Keratinocyte (primary cell): ENCODE data around the gene GNAT3. TPM values are rescaled to one million over a fixed set of nuclear protein-coding genes. Genes with fewer than 3 reads are reported as not detected.

Experiments
- DNase-seq: peaks from one replicate; pipeline ENCODE4 v3.0.0-alpha.2; 2011; ENCODE audit warnings: low read depth, missing footprints, low spot score
- FAIRE-seq: peaks from 2 replicates; lab custom pipeline; 2011; peaks lifted over from hg19 to GRCh38; lab: Jason Lieb, UNC
- H2AFZ ChIP-seq: 2 replicates; pipeline ENCODE4 v1.6.0; 2012; ENCODE audit warnings: low read length, control low read depth, inconsistent platforms; ENCODE audit not compliant: control insufficient read depth
- H3K27ac ChIP-seq: 2 replicates; pipeline ENCODE4 v1.5.1; 2011; ENCODE audit warnings: low read length; ENCODE audit not compliant: control insufficient read depth, insufficient read depth
- H3K27me3 ChIP-seq: 3 replicates; pipeline ENCODE4 v1.6.0; 2011; ENCODE audit warnings: low read length; ENCODE audit not compliant: control insufficient read depth, insufficient read depth; ENCODE audit errors: extremely low read depth
- H3K36me3 ChIP-seq, 2 experiments: 2 replicates in 1 of 2; 3 replicates in 1 of 2; pipeline ENCODE4 v1.5.1; 2011; ENCODE audit warnings: low read length in 2 of 2, mild to moderate bottlenecking in 1 of 2; ENCODE audit not compliant: control insufficient read depth in 2 of 2, insufficient read depth in 2 of 2; ENCODE audit errors: extremely low read depth in 1 of 2
- H3K4me1 ChIP-seq: 3 replicates; pipeline ENCODE4 v1.5.1; 2011; ENCODE audit warnings: low read length; ENCODE audit not compliant: control insufficient read depth, insufficient read depth; ENCODE audit errors: extremely low read depth
- H3K4me2 ChIP-seq: 3 replicates; pipeline ENCODE4 v1.6.0; 2011; ENCODE audit warnings: low read depth, low read length; ENCODE audit not compliant: control insufficient read depth, insufficient read depth; ENCODE audit errors: extremely low read depth
- H3K4me3 ChIP-seq, 3 experiments: fragments of 200-600 bp in 1 of 3; sonication (generic) in 1 of 3; 2 replicates in 2 of 3; 3 replicates in 1 of 3; pipeline ENCODE4 v1.5.1; 2011 to 2016; ENCODE audit warnings: low read length in 3 of 3, mild to moderate bottlenecking in 3 of 3, control low read depth in 2 of 3, inconsistent platforms in 1 of 3, low read depth in 1 of 3, mixed read lengths in 1 of 3, mixed run types in 1 of 3, moderate library complexity in 1 of 3; ENCODE audit not compliant: control insufficient read depth in 2 of 3, insufficient read depth in 2 of 3; ENCODE audit errors: extremely low read depth in 1 of 3
- H3K79me2 ChIP-seq: 2 replicates; pipeline ENCODE4 v1.6.0; 2012; ENCODE audit warnings: low read length; ENCODE audit not compliant: control insufficient read depth, insufficient read depth
- H3K9ac ChIP-seq: 3 replicates; pipeline ENCODE4 v1.6.0; 2011; ENCODE audit warnings: low read length; ENCODE audit not compliant: control insufficient read depth, insufficient read depth; ENCODE audit errors: extremely low read depth
- H3K9me1 ChIP-seq: 3 replicates; pipeline ENCODE4 v1.6.0; 2011; ENCODE audit warnings: low read length; ENCODE audit not compliant: control insufficient read depth, insufficient read depth; ENCODE audit errors: extremely low read depth
- H3K9me3 ChIP-seq: 2 replicates; pipeline ENCODE4 v1.5.1; 2012; ENCODE audit warnings: low read depth, low read length; ENCODE audit not compliant: control insufficient read depth
- H4K20me1 ChIP-seq: 3 replicates; pipeline ENCODE4 v1.6.0; 2011; ENCODE audit warnings: low read length; ENCODE audit not compliant: control insufficient read depth, insufficient read depth; ENCODE audit errors: extremely low read depth
- CTCF ChIP-seq, 3 experiments: IDR thresholded peaks in 1 of 3; conservative IDR thresholded peaks in 1 of 3; optimal IDR thresholded peaks in 1 of 3; 2 replicates in 2 of 3; 3 replicates in 1 of 3; pipeline versions ENCODE3 to v1.5.1; 2011; ENCODE audit warnings: low read length in 3 of 3, mild to moderate bottlenecking in 3 of 3, moderate library complexity in 2 of 3, control low read depth in 1 of 3, inconsistent platforms in 1 of 3; ENCODE audit not compliant: insufficient read depth in 2 of 3; ENCODE audit errors: extremely low read depth in 1 of 3
- EZH2 ChIP-seq: IDR thresholded peaks from one replicate; pipeline ENCODE4 v1.6.1; 2012; ENCODE audit warnings: inconsistent platforms, mild to moderate bottlenecking, low read length, moderate library complexity
- dilution Hi-C: fragments of 300-500 bp; cut with MboI; formaldehyde crosslinking; loops from one replicate; pipeline ENCODE4 v1.7.0; 2020; ENCODE audit warnings: low sequenced_read_pairs; ENCODE audit not compliant: extremely low pct_ligation_motif_present
- polyA plus RNA-seq, 5 experiments: library from polyadenylated mRNA; depleted of rRNA in 3 of 5; stranded (reverse) in 3 of 5; stranded (forward) in 1 of 5; unstranded in 1 of 5; fragments of >200 nt; gene quantifications; 1 replicate in 1 of 5; 2 replicates in 3 of 5; 3 replicates in 1 of 5; pipeline versions ENCODE4 v1.2.1 to v1.2.3, GENCODE V29; 2011 to 2012; ENCODE audit warnings: missing spikeins in 2 of 5, low read depth in 1 of 5, low replicate concordance in 1 of 5

Gene GNAT3
- polyA plus RNA-seq, 1 donor (not counting 4 experiments of a cell fraction or from before 2014, with no cell fraction given) = not detected

DNA sequence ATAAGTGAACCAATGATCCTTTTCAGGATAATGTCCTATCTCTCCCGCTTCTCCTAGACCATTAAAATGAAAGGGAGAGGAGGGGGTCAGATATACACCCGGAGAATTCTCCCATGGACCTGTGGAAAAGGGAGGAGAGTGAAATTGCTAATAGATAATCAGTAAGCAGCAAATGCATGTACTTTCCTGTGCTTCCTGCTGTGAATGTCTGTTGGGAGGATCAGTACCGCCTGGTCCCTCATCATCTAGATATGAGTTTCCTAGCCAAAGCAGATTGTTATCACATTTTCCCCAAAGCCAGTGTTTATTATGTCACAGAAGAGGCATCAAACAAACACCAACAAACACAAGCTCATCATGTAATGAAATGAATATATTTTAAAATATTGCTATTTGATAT, 96.8 kb downstream of the GNAT3 start:
- DNase-seq = no peak
- Histone ChIP-seq H3K4me2 (no peak overlapping the region), H3K9me1 (no peaks in the 10 kb centered on the region), H3K9me3 (no peaks in the 10 kb centered on the region), H2AFZ (no peak overlapping the region), H4K20me1 (no peaks in the 10 kb centered on the region), H3K4me3 (no peak overlapping the region), H3K27ac (no peak overlapping the region), H3K4me1 (peaks cover 15% of the 10 kb centered on the region), H3K9ac (no peak overlapping the region), H3K36me3 (no peaks in the 10 kb centered on the region), H3K79me2 (no peaks in the 10 kb centered on the region), H3K27me3 (no peaks in the 10 kb centered on the region)
- dilution Hi-C loops = no loop called here
- no peak for FAIRE-seq
- TF ChIP-seq EZH2 (no peak), CTCF (optimal IDR thresholded peaks at IDR 0.05 in 1 of 3, IDR thresholded peaks at IDR 0.05 in 1 of 3, conservative IDR thresholded peaks at IDR 0.05 in 1 of 3; ENCODE audit: extremely low read depth in 1 of 3, insufficient read depth in 2 of 3, low read length in 3 of 3) (no peak)

- no peaks in the 10 kb centered on the region for H3K9me3 ChIP-seq
- no peaks in the 10 kb centered on the region for H3K36me3 ChIP-seq
- FAIRE-seq (peak; percentile 32), DNase-seq (no peak)
- dilution Hi-C loops = no loop called here
- TF ChIP-seq CTCF (optimal IDR thresholded peaks at IDR 0.05 in 1 of 3, IDR thresholded peaks at IDR 0.05 in 1 of 3, conservative IDR thresholded peaks at IDR 0.05 in 1 of 3; ENCODE audit: extremely low read depth in 1 of 3, insufficient read depth in 2 of 3, low read length in 3 of 3) = no peak
- no peak for TF ChIP-seq EZH2
- H2AFZ ChIP-seq = no peak overlapping the region
- H3K27me3 ChIP-seq = no peaks in the 10 kb centered on the region
- no peak overlapping the region for H3K4me3 ChIP-seq
- peaks cover 15% of the 10 kb centered on the region for H3K4me1 ChIP-seq
- no peaks in the 10 kb centered on the region for H3K79me2 ChIP-seq
- no peaks in the 10 kb centered on the region for H3K9me1 ChIP-seq
- H4K20me1 ChIP-seq = no peaks in the 10 kb centered on the region
- H3K27ac ChIP-seq = no peak overlapping the region
- H3K4me2 ChIP-seq = no peak overlapping the region
- H3K9ac ChIP-seq = no peak overlapping the region
Measured at GRCh38 chr7:80414331-80414730, 97.5 kb downstream of the GNAT3 start.
